Measurements from ENCODE around the gene SYNGR3.
"Not testable (repeated sequence)": the region's sequence is repeated elsewhere in the genome, so short reads cannot be mapped to it uniquely, and the experiment has no call there.

SYNGR3 gene

GRCh38 chr16:2032285-2033056, 42.7 kb downstream of the SYNGR3 start:
- no peak for DNase-seq

GRCh38 chr16:2033057-2033908, 43.5 kb downstream of the SYNGR3 start:
- no peak for DNase-seq

GRCh38 chr16:2033909-2034695, 44.3 kb downstream of the SYNGR3 start:
- DNase-seq, result not testable (repeated sequence)

GRCh38 chr16:2034696-2035430, 45.1 kb downstream of the SYNGR3 start:
- DNase-seq, result no peak

- peak; percentile 17 for DNase-seq
These were observed 45.8 kb downstream of the SYNGR3 start for GRCh38 chr16:2035431-2036199.

- no peak for DNase-seq
These were observed 46.6 kb downstream of the SYNGR3 start for GRCh38 chr16:2036200-2036966.

GRCh38 chr16:2037115-2037514, 47.3 kb downstream of the SYNGR3 start:
- DNase-seq, result no peak

GRCh38 chr16:2037647-2038381, 48.0 kb downstream of the SYNGR3 start:
- no peak for DNase-seq

- DNase-seq, result no peak
These were observed 48.8 kb downstream of the SYNGR3 start for GRCh38 chr16:2038382-2039231.

GRCh38 chr16:2039274-2040031, 49.7 kb downstream of the SYNGR3 start:
- DNase-seq, result no peak

- DNase-seq, result no peak
These were observed 50.4 kb downstream of the SYNGR3 start for GRCh38 chr16:2040041-2040786.

GRCh38 chr16:2040787-2041522, 51.2 kb downstream of the SYNGR3 start:
- DNase-seq, result no peak

GRCh38 chr16:2042171-2042985, 52.6 kb downstream of the SYNGR3 start:
- peak; percentile 73 for DNase-seq

- DNase-seq, result no peak
These were observed 53.4 kb downstream of the SYNGR3 start for GRCh38 chr16:2042986-2043666.

Measured in NCI-H1436 (cell line).